COLO829 (cell line): ENCODE data around the gene PNMA1.

Experiments
- DNase-seq: peaks from one replicate; pipeline ENCODE4 v3.0.0; 2012; ENCODE audit warnings: low spot score

PNMA1 gene

GRCh38 chr14:73750531-73750901, 36.3 kb upstream of the PNMA1 start:
- no peak for DNase-seq

DNA sequence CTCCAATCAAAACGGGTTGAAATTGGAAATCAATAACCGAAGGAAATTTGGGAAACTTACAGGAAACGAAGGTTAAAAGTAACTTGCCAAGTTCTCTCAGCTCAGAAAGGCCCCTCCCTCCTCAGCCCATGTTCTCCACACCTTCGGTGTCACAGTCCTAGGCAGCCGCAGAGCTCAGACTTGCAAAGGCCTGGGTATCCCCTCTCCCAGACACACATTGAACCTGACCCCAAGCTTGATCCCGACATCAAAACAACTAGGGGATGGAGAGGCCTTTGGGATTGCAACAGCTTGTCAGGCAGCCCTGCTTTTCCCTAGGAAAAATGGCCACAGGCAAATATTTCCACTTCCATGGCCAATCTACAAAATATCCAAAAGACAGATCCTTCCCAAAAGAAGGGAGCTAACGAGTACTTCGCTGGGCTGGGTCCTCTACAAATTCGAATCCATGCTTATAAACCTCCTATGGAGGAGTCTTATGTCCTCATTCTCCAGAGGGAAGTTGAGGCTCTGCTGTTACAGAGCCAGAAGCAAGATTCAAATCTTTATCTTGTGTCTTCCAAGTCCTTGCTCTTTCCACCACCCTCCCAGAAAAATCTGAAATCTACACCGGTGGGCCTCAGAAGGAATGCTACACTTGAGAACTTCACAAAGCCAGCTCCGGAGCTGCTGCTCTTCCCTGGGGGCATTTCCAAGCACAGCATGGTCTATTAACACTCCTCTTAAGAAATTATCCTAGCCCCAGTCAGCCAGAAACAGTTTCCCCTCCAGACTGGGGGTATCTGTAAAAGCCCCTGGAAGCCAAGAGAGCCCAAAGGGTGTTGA, 35.7 kb upstream of the PNMA1 start:
- no peak for DNase-seq

DNA sequence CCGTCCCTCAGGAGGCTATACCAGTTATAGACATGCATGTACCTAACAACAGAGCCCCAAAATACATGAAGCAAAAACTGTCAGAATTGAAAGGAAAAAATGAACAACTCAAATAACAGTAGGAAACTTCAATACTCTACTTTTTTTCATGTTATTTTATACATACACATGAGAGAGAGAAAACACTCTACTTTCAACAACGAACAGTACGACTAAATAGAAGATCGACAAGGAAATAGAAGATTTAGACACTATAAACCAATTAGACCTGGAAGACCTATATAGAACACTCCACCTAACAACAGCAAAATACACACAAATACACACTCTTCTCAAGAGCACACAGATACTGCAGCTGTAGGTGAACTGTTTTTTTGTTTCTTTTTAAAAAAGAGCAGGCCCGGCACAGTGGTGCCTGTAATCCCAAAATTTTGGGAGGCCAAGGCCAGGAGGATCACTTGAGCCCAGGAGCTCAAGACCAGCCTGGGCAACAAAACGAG, 34.7 kb upstream of the PNMA1 start:
- no peak for DNase-seq

GRCh38 chr14:73747379-73748211, 33.4 kb upstream of the PNMA1 start:
- no peak for DNase-seq

DNA sequence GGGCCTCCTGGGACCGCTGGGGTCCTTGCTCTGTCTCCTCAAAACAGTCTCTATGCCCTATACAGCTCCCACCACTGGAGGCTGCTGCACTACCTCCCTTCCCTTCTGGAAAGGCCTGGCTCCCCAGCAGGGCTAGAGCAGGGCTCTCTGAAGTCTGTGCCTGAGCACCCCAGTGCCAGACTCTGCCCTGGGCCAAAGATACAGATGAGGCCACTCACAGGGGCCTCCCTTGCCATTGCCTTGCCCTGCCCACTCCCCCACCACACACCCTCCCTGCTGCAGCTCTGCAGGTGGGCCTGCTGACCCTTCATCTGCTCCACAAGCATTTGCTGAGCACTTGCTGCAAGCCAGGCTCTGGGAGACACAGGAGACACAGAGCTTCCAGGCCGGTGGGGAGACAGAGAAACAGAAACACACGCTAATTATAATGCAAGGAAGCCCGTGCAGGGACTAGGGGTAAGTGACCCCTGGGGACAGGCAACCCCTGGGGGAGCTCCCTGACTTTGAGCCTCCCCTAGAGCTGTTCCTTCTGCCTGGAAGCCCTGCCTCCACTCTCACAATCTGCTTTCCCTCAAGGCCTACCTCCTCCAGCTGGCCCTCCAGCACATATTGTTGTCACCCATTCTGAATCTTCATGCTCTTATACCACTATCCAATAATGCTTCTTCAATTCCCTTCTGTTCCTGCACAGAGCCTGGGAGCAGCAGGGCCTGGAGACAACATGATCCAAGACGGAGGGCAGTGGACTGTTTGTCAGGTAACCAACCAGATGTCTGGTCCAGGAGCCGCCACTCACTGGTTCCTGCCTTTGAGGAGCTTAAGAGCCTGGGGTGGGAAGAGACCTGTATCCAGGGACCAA, 32.6 kb upstream of the PNMA1 start:
- DNase-seq, result no peak

DNA sequence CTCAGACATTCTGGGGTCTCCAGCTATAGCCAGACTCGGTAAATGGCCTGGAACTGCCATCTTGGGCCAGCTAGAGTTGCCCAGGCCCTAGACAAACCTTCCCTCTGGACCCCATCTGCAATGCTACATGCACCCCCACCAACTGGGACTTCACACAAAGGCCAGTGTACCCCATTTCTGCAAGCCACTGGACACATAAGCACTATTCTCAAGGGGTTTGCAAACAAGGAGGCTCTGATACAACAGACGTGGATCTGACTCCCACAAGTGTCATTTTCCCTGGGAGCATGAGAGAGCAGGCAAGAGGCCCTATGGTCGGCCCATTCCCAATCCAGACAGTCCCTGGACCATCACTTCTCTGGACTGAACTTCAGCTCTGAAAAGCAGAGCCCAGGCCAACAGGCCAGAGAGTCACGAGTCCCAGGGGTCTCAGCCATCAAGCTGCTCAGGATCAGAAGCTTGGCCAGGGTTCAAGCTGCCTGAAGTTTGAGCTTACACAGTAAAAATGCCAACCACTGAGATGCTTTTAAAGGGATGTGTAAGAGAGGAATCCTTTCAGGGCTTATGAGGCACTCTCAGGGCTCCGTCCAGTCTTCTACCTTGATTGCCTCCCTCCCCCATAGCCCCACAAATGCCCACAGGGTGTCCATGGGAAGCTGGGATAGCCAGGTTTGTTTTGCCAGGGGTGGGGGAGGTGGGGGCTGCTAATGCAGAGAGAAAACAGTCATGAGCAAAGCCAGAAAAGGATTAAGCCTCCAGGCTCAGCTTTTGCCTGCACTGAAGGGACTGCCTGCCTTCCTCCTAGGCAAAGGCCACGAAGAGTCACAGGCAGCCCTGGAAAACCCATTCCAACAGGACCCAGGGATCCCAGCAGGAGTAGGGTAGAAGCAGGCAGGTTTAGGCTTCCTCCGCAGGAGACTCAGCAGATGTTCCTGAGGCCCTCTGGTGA, 31.7 kb upstream of the PNMA1 start:
- no peak for DNase-seq

GRCh38 chr14:73744874-73745529, 30.8 kb upstream of the PNMA1 start:
- no peak for DNase-seq

DNA sequence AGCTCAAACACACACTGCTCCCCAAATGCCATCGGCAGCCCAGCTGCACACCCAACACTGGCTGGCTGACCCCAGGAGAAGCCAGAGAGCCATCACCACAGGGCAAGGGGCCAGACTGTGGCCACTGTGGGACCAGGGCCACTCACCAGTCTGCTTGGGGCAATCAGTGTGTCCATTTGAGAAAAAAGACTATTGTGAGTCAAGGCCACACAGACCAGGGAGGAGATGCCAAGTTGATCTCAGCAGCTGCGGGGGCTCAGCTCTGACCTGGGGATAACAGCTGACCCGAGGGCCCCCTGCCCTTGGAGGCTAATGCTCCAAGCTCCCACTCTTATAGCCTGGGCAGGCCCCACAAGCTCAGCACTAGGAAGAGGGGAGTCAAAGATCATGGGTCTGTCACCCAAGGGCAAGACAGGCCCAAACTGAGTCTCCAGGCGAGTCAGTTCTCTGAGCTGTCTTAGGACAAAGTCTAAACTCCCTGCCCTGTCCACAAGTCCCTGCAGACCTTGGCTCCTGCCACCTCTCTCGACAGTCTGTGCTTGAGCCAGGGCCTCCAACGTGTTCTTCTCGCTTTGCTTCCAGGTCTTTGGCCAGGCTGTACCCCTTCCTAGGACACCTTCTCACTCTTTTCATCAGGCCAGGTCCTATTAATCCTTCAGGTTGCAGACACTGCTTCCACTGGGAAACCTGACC, 30.1 kb upstream of the PNMA1 start:
- no peak for DNase-seq

DNA sequence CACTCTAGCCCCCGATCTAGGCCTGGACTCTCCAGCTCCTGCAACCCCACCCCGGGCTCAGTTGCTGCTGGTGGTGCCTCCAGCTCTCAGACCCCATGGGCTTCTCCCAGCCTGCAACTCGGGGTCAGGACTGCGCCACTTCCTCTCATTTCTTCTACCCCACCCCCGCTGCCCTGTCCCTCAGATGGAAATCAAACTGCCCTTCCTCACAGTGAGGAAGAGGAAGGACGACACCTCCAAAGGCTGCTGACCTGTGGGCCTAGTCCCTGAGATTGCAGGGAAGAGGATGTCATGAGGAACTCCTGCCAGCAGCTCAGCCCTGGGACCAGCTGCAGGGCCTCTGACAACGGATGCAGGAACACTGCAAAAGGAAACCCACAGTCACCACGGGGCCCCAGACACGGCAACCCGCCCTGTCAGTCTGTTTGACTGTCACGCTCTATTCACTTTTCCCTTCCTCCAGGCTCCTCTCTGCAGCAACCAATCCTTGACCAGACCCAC, 29.3 kb upstream of the PNMA1 start:
- DNase-seq, result no peak

DNA sequence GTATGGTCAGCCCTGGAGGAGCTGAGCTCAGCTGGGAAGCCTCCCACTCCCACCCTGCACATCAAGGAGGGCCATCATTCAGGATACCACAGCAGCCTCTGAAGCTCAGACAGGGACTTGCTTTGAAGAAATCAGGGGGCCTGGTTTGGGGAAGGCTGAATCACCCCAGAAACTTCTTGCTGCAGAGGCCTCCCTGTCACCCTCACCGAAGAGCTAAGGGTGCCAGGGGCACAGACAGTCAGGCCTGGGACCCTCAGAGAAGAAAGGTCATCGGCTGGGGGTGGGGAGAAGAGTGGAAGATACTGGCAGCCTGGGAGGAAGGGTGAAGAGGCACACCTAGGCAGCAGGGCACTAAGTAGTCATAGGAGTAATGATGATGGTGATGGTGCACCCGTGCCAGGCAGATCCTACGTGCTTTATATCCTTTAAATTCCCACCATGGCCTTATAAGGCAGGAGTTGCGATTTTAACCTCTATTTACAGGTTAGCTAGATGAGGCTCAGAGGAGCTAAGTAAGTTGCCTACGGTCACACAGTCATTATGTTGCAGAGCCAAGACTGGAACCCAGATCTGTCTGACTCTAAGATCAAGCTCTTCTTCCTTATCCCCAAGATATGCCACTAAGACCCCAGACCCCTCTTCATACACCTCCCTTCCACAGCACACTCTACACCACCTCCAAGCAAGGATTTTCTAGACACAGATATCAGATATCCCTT, 28.5 kb upstream of the PNMA1 start:
- DNase-seq, result no peak

DNA sequence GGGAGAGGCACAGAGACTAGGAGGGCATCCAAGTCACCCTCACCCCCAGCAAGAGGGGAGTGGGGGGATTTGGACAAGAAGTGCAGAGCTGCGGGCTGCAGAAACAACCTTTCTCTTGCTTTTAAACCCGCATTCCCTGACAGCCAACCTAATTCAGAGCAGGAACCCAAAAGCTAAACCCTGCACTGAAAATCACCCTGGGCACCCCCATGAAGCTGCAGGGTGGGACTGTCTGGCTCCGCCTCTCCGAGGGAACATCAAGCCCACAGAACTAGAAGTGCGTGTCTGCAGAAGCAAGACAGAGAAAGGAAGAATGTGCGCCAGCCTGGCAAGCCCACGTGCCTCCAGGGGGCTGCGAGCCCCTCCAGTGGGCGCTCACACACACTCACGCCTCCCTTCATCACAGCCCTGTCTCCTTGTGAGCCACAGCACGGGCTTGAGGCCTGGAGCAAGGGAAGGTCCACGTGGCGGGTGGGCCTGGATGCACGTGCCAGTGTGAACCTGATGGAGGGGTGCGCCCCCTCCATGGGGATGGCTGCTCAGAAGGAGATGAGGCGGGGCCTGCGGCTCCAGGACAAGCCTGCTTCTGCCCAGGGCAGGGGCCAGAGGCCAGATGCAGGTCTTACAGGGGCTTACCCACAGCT, 27.8 kb upstream of the PNMA1 start:
- DNase-seq, result no peak

DNA sequence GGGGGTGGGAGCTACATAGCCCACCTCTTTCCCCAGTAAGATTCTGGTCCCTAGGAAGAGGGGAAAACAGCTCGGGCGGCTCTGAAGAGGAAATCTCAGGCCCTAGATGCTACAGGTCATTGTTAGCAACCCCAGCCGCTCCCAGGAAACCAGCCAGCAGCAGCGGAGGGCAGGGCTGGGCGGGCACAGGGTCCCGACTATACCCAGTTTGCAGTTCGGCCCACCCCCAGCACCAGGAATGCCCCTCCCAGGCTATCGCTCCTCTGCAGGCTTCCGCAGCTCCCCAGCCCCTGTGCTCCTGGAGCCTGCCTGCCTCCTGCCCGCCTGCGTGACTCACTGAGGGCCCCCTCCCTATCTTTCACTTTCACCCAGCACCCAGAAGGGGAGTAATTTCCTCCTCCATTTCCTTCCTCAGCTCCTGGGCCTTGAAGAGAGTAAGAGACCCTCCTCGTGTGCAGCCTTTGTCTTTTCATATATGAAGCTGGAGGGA, 27.2 kb upstream of the PNMA1 start:
- peak; percentile 54 for DNase-seq

DNA sequence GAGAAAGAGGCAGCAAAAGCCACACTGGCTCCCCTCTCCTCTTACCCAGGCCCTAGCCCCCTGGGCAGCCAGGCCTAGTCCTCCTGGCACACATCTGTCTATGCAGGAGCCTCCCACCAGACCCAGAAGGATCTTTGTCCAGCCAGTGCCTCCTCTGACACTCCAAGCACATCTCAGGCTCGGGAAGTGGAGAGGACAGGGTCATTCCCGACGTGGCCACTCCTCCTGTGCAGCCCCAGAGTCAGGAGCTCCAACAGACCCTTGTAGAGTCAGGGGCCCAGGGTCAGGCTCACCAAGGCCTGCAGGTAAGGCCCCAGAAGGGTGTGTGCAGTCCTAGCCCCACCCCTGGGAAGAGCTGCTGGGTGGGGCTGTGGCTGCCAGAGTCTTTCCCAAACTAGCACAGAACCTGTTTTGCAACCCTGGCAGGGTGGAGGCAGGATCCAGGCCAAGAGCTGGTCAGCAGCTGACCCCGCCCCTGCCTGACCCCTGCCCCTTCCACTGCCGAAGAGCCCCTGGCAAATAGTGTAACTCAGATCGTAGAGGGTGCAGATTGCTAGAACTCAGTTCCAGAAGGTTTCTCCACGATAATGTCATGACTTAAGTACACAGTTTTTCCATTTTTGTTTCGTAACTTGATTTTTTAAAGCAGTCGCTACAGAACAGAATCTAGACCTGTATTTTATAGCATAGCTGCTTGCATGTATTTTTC, 26.6 kb upstream of the PNMA1 start:
- DNase-seq, result no peak

DNA sequence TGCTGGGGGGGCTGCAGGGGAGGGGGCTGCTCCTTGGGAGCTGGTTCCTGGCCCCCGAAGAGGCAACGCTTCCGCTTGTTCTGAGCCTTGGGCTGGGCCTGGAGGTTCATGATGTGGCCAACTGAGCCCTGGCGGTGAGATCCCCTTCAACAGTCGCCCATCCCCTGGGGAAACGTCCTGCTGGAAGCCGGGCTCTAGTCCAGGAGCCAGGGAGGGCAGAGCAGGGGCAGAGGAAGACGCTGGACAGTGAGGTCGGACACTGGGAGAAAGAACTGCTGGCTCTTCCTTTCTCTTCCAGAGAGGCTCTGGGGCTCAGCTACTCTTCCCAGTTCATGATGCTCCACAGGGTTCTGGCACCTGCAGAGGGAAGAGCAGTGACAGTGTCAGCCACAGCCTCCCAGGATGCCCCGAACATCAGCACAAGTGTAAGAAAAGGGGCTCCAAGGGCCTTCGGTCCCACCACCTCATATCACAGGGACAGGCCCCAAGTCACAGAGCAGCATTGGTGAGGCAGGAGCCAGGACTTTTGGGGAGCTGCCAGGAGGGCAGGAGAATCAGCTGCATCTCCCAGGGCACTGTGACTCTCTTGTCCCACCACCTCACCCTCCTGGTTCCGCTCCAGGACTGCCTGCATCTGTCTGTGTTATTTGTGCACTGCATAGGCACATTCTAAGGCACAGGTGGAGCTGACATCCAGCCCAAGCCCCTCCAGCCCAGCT, 25.9 kb upstream of the PNMA1 start:
- no peak for DNase-seq

GRCh38 chr14:73739174-73739898, 25.2 kb upstream of the PNMA1 start:
- DNase-seq, result no peak

DNA sequence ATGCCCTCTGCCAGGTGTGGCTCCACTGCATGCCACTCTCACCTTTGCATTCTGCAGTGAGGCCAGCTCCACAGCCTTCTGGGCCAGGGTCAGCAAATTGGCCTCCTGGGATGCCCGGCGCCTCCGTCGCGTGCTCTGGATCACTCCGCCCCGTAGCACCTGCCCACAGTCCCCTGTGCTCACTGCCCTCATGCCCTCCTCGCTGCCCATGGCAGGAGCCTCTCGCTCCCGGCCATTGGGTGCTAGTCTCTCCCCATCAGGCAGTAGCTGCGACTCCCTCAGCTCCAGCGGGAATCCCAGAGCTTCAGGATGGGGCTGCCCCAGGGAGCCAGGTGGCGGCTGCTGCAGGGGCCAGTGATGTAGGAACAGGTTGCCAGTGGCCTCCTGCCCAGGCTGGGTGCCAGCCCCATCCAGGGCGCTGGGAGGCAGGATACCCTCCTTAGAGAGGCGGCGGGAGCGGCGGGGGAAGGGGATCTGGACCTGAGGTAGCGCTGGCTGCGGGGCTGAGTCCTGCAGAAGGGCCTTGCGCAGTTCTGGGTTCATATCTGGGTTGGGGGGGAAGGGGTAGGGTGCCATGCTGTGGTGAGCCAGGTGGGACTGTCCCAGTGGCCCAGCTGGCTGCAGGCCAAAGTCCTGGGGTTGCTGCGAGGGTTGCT, 24.5 kb upstream of the PNMA1 start:
- DNase-seq, result no peak
